Erythroblast (primary cell): ENCODE measurements around the gene CAMKMT.

Source experiments
- GATA1 ChIP-seq: IDR thresholded peaks from 2 replicates; pipeline ENCODE4 v1.6.1; 2011; ENCODE audit warnings: low read depth, mild to moderate bottlenecking, control low read depth, low read length, moderate library complexity
- POLR2A ChIP-seq: IDR thresholded peaks from 2 replicates; pipeline ENCODE4 v1.6.1; 2011; ENCODE audit warnings: mild to moderate bottlenecking, low read length

GRCh38 chr2:44691174-44691785 lies 329.5 kb downstream of the CAMKMT start:
- TF ChIP-seq POLR2A (no peak), GATA1 (no peak)
